Activated CD8-positive, alpha-beta memory T cell treated with anti-CD3 and anti-CD28 coated beads for 24 hours (primary cell): Measurements from ENCODE around the gene BCAP31.
"Not testable (repeated sequence)": the region's sequence is repeated elsewhere in the genome, so short reads cannot be mapped to it uniquely, and the experiment has no call there.

Source experiments
- DNase-seq: peaks from one replicate; pipeline ENCODE4 v3.0.0-alpha.2; 2020

The BCAP31 gene

DNA sequence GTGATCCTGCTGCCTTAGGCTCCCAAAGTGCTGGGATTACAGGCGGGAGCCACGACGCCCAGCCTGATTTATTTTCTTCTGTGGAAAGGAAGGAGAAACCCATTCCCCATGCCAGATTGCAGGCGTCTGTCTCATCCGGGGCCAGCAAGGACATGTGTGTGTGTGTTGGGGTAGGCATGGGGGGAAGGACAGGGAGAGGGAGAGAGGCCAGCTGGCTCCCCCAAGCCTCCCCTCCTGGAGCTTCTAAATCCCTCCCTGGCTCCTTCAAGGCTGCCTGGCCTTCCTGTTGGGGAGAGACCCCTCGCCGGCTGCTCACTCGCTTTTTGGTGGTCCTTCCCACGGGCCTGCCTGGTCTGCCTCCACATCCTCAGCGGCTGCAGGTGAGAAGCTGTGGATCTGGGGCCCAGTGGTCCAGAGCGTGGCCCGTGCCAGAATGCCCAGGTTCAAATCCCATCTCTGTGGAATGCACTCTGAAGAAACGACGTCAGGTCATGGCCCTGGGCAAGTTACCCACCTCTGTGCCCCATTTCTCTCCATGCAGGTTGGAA, 38.5 kb upstream of the BCAP31 start:
- no peak for DNase-seq

- DNase-seq: no peak
Observed at GRCh38 chrX:153761863-153762262, 37.7 kb upstream of the BCAP31 start.

DNA sequence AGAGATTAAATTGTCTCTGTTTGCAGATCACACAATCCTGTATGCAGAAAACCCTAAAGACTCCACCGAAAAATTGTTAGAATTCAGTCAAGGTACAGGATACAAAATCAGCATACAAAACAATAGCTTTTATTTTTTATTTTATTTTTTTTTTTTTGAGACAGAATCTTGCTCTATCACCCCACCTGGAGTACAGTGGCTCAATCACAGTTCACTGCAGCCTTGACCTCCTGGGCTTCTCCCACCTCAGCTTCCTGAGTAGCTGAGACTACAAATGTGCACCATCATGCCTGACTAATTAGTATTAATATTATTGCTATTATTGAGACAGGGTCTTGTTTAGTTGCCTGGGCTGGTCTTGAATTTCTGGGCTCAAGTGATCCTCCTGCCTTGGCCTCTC, 30.9 kb upstream of the BCAP31 start:
- DNase-seq: no peak

- DNase-seq: no peak
Observed at GRCh38 chrX:153750127-153750774, 26.1 kb upstream of the BCAP31 start.

DNA sequence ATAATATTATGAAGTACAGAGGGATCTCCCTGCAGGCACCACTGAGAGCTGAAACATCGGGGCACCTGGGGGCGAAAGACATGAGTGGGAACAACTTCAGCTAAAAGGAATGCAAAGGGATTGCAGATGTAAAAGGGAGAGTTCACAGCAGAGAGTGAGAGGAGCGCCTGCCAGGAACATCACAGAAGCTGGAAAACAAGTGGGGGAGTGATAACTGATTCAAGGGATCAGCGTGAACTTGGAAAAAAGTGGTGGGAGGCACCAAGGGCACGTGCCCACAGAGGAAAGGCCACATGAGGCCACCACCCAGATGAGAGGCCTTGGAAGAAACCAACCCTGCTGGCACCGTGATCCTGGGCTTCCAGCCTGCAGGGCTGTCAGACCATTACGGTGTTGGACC, 24.8 kb upstream of the BCAP31 start:
- not testable (repeated sequence) for DNase-seq

GRCh38 chrX:153746991-153747390, 22.8 kb upstream of the BCAP31 start:
- not testable (repeated sequence) for DNase-seq

GRCh38 chrX:153746359-153746758, 22.2 kb upstream of the BCAP31 start:
- no peak for DNase-seq

- DNase-seq: not testable (repeated sequence)
Observed at GRCh38 chrX:153745067-153745433, 20.9 kb upstream of the BCAP31 start.

GRCh38 chrX:153744210-153745066, 20.3 kb upstream of the BCAP31 start:
- DNase-seq: no peak

DNA sequence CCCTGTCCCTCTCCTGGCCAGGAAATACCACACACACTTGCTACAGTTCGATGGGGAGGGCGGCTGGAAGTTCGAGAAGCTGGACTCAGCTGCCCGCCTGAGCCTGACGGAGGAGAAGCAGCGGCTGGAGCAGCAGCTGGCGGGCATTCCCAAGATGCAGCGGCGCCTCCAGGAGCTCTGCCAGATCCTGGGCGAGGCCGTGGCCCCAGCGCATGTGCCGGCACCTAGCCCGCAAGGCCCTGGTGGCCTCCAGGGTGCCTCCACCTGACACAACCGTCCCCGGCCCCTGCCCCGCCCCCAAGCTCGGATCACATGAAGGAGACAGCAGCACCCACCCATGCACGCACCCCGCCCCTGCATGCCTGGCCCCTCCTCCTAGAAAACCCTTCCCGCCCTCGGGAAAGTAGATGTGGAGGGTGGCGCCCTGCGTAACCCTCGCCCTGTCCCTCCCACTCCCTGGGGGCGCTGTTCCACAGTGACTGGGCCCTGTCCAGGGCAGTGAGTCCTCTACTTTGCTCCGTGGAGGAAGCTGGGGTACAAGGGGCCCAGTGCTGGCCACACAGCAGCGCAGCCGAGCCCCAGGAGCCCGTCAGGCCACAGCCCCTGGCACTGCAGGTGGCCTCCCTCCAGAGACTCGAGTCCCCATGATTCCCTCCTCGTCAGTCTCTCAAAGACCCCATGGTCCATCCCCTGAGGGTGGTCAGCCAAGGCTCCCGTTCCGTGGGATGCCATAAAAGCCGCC, 19.5 kb upstream of the BCAP31 start:
- not testable (repeated sequence) for DNase-seq

DNA sequence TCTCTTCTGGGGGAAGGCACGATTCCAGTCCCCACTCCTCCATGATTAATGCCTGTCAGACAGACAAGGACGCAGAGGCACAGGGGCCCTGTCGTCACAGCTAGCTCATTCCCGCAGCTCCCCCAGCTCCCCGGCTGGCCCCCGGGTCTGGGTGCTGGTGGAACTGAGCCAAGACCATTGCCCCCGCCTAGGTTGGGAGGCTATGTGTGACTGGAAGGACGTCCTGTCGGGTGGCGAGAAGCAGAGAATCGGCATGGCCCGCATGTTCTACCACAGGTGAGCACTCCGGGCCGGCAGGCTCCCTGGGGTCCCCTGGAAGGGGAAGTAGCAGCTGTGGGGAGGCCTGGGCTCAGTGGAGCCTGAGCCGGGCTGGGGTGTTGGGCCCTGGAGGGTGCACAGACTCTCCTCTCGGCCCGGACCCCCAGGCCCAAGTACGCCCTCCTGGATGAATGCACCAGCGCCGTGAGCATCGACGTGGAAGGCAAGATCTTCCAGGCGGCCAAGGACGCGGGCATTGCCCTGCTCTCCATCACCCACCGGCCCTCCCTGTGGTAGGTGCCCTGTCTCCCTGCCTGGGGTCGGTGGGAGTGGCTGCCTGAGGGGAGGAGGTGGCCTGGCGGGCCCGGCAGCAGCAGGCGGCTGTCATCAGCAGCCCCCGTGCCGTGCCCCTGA, 18.7 kb upstream of the BCAP31 start:
- DNase-seq: not testable (repeated sequence)

DNA sequence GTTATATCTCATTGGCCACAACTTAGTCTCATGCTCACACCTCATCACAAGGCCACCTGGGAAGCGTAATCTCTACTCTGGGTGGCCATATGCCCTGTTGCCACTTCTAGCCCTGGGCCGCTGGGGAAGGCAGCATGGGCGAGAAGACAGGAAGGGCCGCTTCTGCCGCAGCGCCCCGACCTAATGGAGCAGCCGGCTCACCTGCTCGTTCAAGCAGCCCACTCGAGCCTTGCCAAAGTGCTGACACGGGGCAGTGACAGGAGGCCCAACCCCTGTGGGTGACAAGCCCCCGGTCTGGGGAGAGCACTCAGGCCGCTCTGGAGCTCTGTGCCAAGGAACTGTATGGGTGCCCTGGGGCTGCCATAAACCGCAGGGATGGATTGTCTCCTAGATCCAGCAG, 17.9 kb upstream of the BCAP31 start:
- not testable (repeated sequence) for DNase-seq

DNA sequence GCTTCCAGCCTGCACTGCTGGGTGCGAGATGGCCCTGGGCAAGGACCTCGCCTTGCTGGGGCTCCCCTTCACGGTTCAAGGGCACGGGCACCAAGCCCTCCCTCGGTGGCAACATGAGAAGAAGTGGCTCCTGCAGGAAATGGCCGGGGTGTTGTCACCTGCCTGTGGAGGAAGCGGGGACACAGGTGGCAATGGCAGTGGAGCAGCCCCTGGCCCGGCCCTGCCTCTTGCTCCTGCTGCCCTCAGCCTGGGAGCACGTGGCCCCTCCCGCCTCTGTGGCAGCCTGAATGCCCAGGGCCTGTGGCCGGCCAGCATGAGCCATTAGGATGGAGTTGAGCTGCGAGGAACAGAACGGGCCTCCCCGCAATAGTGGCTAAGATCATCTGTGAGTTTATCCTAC, 17.3 kb upstream of the BCAP31 start:
- no peak for DNase-seq

- DNase-seq: no peak
Observed at GRCh38 chrX:153740631-153741222, 16.5 kb upstream of the BCAP31 start.

GRCh38 chrX:153739754-153740486, 15.7 kb upstream of the BCAP31 start:
- DNase-seq: peak; percentile 70

DNA sequence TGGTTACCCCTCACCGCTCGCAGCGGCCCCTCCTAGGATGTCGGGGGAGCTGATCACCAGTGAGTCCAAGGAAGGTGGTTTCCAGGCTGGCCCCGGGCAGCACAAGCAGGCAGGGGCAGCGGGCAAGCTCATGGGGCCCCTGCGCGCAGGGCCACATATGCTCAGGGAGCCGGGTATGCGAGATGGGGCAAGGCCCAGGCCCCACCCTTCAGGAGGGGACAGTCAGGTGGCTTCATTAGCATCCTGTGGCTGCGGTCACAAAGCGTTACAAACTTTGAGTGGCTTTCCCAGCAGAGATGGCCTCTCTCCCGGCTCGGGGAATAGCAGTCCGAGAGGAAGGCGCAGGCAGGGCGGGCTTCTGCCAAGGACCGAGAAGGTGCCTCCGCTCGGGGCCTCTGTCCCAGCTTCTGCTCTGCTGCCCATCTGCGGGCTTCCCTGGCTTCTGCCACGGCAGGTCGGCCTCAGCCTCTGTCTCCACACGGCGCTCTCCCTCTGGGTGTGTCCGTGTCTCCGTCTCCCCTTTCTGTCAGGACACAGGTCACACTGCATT, 13.9 kb upstream of the BCAP31 start:
- DNase-seq: no peak

DNA sequence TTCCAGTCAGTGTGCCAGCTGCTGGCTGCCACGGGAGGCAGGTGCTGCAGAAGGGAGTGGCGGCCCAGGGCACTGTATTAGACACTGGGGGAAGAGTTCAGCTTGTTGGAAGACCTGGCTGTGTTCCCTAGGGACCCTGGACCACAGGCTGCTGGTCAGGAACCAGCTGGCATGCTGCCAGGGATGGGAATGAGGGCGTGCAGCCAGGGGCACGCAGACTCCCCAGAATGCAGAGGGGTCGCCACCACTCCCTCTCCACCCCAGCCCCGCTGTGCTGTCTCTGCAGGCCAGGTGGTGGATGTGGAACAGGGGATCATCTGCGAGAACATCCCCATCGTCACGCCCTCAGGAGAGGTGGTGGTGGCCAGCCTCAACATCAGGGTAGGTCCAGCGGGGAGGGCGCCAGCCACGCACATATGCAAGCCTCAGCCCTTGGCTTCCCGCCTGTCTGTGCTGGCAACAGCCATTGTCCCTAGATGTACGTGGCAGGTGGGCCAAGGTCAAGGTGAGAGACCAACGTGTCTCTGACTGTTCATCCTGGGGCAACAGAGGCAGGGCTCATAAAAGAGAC, 12.8 kb upstream of the BCAP31 start:
- DNase-seq: no peak

GRCh38 chrX:153736071-153736820, 12.1 kb upstream of the BCAP31 start:
- DNase-seq: no peak

DNA sequence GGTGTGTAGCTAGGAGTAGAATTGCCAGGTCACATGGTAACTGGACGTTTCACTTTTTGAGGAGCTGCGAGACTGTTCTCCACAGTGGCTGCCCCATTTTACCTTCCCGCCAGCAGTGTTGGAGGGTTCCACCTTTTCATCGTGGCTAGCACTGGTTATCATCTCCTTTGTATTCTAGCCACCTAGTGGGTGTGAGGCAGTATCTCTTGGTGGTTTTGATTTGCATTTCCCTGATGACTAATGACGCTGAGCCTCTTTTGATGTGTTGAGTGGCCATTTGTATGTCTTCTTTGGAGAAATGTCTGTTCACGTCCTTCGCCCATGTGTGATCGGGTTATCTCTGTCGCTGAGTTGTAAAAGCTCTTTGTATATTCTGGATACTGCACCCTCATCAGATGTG, 11.1 kb upstream of the BCAP31 start:
- DNase-seq: no peak

GRCh38 chrX:153734871-153735270, 10.7 kb upstream of the BCAP31 start:
- DNase-seq: no peak
